ENCODE data around the gene SAP25. TPM values are rescaled to one million over a fixed set of nuclear protein-coding genes. Genes with fewer than 3 reads are reported as not detected.

Gene SAP25
- total RNA-seq, 6 experiments from 2014 or later: 0.53 to 4.5 (median 2.2) TPM; not detected in 2

DNA sequence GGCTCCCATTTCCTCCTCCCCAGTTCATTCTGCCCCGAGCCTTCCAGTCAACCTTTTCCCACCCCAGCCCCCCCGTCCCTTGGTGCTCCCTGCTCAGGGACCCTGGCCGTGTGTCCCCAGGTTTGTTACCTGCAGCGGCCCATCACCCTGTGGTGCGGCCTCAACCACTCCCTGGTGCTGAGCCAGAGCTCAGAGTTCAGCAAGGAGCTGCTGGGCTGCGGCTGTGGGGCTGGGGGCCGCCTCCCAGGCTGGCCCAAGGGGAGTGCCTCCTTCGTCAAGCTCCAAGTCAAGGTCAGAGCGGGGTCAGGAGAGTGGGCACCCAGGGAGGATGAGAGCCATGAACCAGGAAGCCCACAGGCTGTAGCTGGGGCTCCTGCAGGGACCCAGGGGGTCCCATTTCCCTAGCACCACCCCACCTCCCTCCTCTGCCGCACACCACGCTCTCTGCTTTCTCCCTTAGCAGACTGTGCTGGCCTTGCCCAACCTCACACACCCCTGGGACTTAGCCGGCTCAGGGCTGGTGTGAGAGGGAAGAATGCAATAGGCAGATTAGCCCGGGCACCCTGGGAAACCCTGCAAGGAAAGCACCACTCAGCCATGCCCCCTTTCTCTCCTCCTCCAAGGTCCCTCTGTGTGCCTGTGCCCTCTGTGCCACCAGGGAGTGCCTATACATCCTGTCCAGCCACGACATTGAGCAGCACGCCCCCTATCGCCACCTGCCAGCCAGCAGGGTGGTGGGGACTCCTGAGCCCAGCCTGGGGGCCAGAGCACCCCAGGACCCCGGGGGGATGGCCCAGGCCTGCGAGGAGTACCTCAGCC lies 26.4 kb upstream of the SAP25 start:
- Histone ChIP-seq H3K27me3 (no peaks in the 10 kb centered on the region), H3K9me3 (no peaks in the 10 kb centered on the region), H3K4me1 (peaks cover 0 to 17% (median 8%) of the 10 kb centered on the region in 4 donors), H3K27ac (no peak overlapping the region), H3K36me3 (no peaks in the 10 kb centered on the region), H3K4me3 (no peak overlapping the region)
- TF ChIP-seq, protein P1, sequence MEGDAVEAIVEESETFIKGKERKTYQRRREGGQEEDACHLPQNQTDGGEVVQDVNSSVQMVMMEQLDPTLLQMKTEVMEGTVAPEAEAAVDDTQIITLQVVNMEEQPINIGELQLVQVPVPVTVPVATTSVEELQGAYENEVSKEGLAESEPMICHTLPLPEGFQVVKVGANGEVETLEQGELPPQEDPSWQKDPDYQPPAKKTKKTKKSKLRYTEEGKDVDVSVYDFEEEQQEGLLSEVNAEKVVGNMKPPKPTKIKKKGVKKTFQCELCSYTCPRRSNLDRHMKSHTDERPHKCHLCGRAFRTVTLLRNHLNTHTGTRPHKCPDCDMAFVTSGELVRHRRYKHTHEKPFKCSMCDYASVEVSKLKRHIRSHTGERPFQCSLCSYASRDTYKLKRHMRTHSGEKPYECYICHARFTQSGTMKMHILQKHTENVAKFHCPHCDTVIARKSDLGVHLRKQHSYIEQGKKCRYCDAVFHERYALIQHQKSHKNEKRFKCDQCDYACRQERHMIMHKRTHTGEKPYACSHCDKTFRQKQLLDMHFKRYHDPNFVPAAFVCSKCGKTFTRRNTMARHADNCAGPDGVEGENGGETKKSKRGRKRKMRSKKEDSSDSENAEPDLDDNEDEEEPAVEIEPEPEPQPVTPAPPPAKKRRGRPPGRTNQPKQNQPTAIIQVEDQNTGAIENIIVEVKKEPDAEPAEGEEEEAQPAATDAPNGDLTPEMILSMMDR (IDR thresholded peaks at IDR 0.05): no peak
- no peak for TF ChIP-seq POLR2A (IDR thresholded peaks at IDR 0.05)
- 60% methylated on average over 4 of the region's 18 CpGs for WGBS (ENCODE audit: insufficient coverage, low coverage, low lambda C conversion rate, missing lambda C conversion rate)
- no peak for ATAC-seq
- no peak for DNase-seq
- intact Hi-C loops (cut with DNase I): no loop called here

DNA sequence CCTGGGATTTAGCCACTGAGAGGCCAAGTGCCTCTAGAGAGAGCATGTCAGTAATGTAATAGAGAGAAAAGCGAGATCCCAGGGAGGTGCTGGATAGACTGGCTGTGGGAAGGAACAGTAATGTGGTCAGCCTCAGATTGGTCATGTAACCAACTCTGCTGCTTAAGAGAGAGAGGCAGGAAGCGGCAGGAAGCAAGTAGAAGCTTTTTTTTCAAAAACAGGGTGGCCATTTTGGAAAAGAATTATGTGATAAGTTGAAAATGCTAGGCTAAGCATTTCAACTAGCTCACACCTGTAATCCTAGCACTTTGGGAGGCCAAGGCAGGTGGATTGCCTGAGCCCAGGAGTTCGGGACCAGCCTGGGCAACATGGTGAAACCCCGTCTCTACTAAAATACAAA lies 24.7 kb upstream of the SAP25 start:
- Histone ChIP-seq H3K4me1 (peaks cover 0 to 10% (median 3%) of the 10 kb centered on the region in 4 donors), H3K36me3 (no peaks in the 10 kb centered on the region), H3K27ac (no peak overlapping the region), H3K27me3 (no peaks in the 10 kb centered on the region), H3K4me3 (no peak overlapping the region), H3K9me3 (no peaks in the 10 kb centered on the region)
- DNase-seq (no peak), ATAC-seq (no peak)
- TF ChIP-seq, protein P1 (IDR thresholded peaks at IDR 0.05): no peak
- TF ChIP-seq POLR2A (IDR thresholded peaks at IDR 0.05): no peak
- intact Hi-C loops (cut with DNase I): no loop called here
- 80% methylated on average over 4 of the region's 4 CpGs for WGBS (ENCODE audit: insufficient coverage, low coverage, low lambda C conversion rate, missing lambda C conversion rate)

DNA sequence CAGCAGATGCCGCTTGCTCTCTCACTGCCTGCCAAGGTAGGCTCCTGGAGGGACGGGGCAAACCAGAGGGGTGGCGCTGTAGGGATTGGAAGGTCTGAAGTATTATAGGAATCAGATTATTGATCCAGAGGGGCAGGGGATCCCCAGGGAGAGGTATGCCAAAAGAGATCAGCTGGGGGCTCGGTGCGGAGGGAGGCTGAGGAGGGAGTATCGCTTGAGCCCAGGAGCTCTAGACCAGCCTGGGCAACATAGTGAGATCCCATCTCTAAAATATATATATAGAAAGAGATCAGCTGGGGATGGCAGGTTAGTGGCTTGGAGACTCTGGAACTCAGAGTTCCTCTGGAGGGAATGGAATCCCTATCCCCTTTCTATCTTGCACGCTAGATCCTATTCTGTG lies 21.5 kb upstream of the SAP25 start:
- 100% methylated on average over 3 of the region's 7 CpGs for WGBS (ENCODE audit: insufficient coverage, low coverage, low lambda C conversion rate, missing lambda C conversion rate)
- Histone ChIP-seq H3K9me3 (no peaks in the 10 kb centered on the region), H3K4me3 (no peak overlapping the region), H3K27me3 (no peaks in the 10 kb centered on the region), H3K27ac (no peak overlapping the region), H3K4me1 (no peaks in the 10 kb centered on the region), H3K36me3 (no peaks in the 10 kb centered on the region)
- no peak for DNase-seq
- no peak for ATAC-seq
- TF ChIP-seq, protein P1 (IDR thresholded peaks at IDR 0.05): no peak
- no peak for TF ChIP-seq POLR2A (IDR thresholded peaks at IDR 0.05)
- intact Hi-C loops (cut with DNase I): no loop called here

DNA sequence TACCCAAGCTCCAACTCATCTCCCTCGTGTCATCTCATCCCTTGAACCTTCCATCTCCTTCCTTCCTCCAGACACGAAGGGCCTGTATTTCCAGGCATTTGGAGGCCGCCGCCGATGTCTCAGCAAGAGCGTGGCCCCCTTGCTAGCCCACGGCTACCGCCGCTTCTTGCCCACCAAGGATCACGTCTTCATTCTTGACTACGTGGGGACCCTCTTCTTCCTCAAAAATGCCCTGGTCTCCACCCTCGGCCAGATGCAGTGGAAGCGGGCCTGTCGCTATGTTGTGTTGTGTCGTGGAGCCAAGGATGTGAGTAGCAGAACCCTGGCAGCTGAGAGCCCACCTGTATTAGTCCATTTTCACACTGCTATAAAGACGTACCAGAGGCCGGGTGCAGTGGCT lies 17.9 kb upstream of the SAP25 start:
- intact Hi-C loops (cut with DNase I): no loop called here
- no peak for DNase-seq
- no peak for ATAC-seq
- no peak for TF ChIP-seq POLR2A (IDR thresholded peaks at IDR 0.05)
- TF ChIP-seq, protein P1 (IDR thresholded peaks at IDR 0.05): no peak
- WGBS (ENCODE audit: insufficient coverage, low coverage, low lambda C conversion rate, missing lambda C conversion rate): 93% methylated on average over 12 of the region's 17 CpGs
- Histone ChIP-seq H3K4me3 (no peak overlapping the region), H3K4me1 (peaks cover 0 to 5% (median 0%) of the 10 kb centered on the region in 4 donors), H3K27ac (no peak overlapping the region), H3K27me3 (no peaks in the 10 kb centered on the region), H3K36me3 (no peaks in the 10 kb centered on the region), H3K9me3 (no peaks in the 10 kb centered on the region)
